KMS-11 (cell line): ENCODE data around the gene CXCL10.
A peak's percentile ranks its signal among the peaks of the same experiment; 100 is the strongest.

Source experiments
- H2AFZ ChIP-seq: fragments of 200-600 bp; sonication (generic); 2 replicates; pipeline ENCODE4 v1.6.1; 2016; ENCODE audit warnings: antibody characterized with exemption, mixed run types, low read depth
- H3K27ac ChIP-seq: fragments of 200-600 bp; sonication (generic); 2 replicates; pipeline ENCODE4 v1.6.1; 2016; ENCODE audit warnings: mild to moderate bottlenecking, mixed run types
- H3K27me3 ChIP-seq: fragments of 200-600 bp; sonication (generic); 2 replicates; pipeline ENCODE4 v1.6.1; 2017; ENCODE audit warnings: mild to moderate bottlenecking, low read depth, mixed run types, moderate library complexity; ENCODE audit not compliant: insufficient read depth
- H3K36me3 ChIP-seq: fragments of 200-600 bp; sonication (generic); 2 replicates; pipeline ENCODE4 v1.6.1; 2017; ENCODE audit warnings: mild to moderate bottlenecking, mixed run types; ENCODE audit not compliant: insufficient read depth
- H3K4me1 ChIP-seq: fragments of 200-600 bp; sonication (generic); 2 replicates; pipeline ENCODE4 v1.6.1; 2016; ENCODE audit warnings: mild to moderate bottlenecking, low read depth, mixed run types; ENCODE audit not compliant: poor library complexity, severe bottlenecking
- H3K4me2 ChIP-seq: fragments of 200-600 bp; sonication (generic); 2 replicates; pipeline ENCODE4 v1.7.0; 2016; ENCODE audit warnings: mild to moderate bottlenecking, mixed run types
- H3K4me3 ChIP-seq: fragments of 200-600 bp; sonication (generic); IDR thresholded peaks from 2 replicates; pipeline ENCODE4 v1.6.1; 2017; ENCODE audit warnings: low read depth, low read length, mixed read lengths; ENCODE audit not compliant: insufficient read depth
- H3K79me2 ChIP-seq: fragments of 200-600 bp; sonication (generic); 2 replicates; pipeline ENCODE4 v1.6.1; 2016; ENCODE audit warnings: low read depth, mixed run types; ENCODE audit not compliant: insufficient read depth
- H3K9ac ChIP-seq: fragments of 200-600 bp; sonication (generic); 2 replicates; pipeline ENCODE4 v1.6.1; 2016; ENCODE audit warnings: mild to moderate bottlenecking, mixed run types
- H4K20me1 ChIP-seq: fragments of 200-600 bp; sonication (generic); 2 replicates; pipeline ENCODE4 v1.6.1; 2016; ENCODE audit warnings: mild to moderate bottlenecking, mixed run types; ENCODE audit not compliant: insufficient read depth
- CTCF ChIP-seq: fragments of 200-600 bp; sonication (generic); conservative IDR thresholded peaks from 2 replicates; pipeline ENCODE4 v1.6.1; 2017; ENCODE audit warnings: low read depth, mild to moderate bottlenecking, antibody characterized with exemption, low read length, moderate library complexity, mixed read lengths

The CXCL10 gene

GRCh38 chr4:75995727-75996126 is 27.6 kb downstream of the CXCL10 start:
- Histone ChIP-seq H3K4me3 (no peak overlapping the region), H3K4me1 (no peaks in the 10 kb centered on the region), H3K36me3 (no peaks in the 10 kb centered on the region), H3K27me3 (no peaks in the 10 kb centered on the region), H3K9ac (no peak overlapping the region), H3K27ac (no peak overlapping the region), H4K20me1 (no peaks in the 10 kb centered on the region), H3K4me2 (no peak overlapping the region), H2AFZ (no peak overlapping the region), H3K79me2 (no peaks in the 10 kb centered on the region; the same call in 1 of the 2 replicates)
- peak; percentile 75 for TF ChIP-seq CTCF

- no peak overlapping the region for H2AFZ ChIP-seq
- H3K4me3 ChIP-seq = no peak overlapping the region
- H4K20me1 ChIP-seq = 0 out of 2 replicates have a peak, but pooled peaks cover 3% of the 10 kb centered on the region
- H3K27me3 ChIP-seq = no peaks in the 10 kb centered on the region
- peaks cover 22% of the 10 kb centered on the region for H3K4me1 ChIP-seq
- H3K79me2 ChIP-seq = peaks cover 32% of the 10 kb centered on the region
- no peak overlapping the region for H3K27ac ChIP-seq
- no peak overlapping the region for H3K9ac ChIP-seq
- H3K36me3 ChIP-seq = no peaks in the 10 kb centered on the region
- no peak for TF ChIP-seq CTCF
- H3K4me2 ChIP-seq = no peak overlapping the region
These were observed 30.8 kb downstream of the CXCL10 start for GRCh38 chr4:75992462-75992861.

GRCh38 chr4:75989846-75990528 is 33.3 kb downstream of the CXCL10 start:
- H3K36me3 ChIP-seq = no peaks in the 10 kb centered on the region
- no peak for TF ChIP-seq CTCF
- H3K27me3 ChIP-seq = no peaks in the 10 kb centered on the region
- peak overlapping the region; percentile 93 for H2AFZ ChIP-seq
- H4K20me1 ChIP-seq = peaks cover 10% of the 10 kb centered on the region; the same call in 1 of the 2 replicates
- peak overlapping the region; percentile 97 for H3K4me2 ChIP-seq
- peaks cover 22% of the 10 kb centered on the region for H3K4me1 ChIP-seq
- peak overlapping the region; percentile 49 for H3K27ac ChIP-seq
- peak overlapping the region; percentile 96 for H3K4me3 ChIP-seq
- H3K9ac ChIP-seq = peak overlapping the region; percentile 77
- peaks cover 57% of the 10 kb centered on the region for H3K79me2 ChIP-seq

- Histone ChIP-seq H3K9ac (no peak overlapping the region), H3K79me2 (peaks cover 59% of the 10 kb centered on the region), H3K4me3 (no peak overlapping the region), H4K20me1 (peaks cover 10% of the 10 kb centered on the region; the same call in 1 of the 2 replicates), H2AFZ (no peak overlapping the region), H3K4me1 (peaks cover 22% of the 10 kb centered on the region), H3K36me3 (peaks cover 8% of the 10 kb centered on the region; the same call in 1 of the 2 replicates), H3K27me3 (no peaks in the 10 kb centered on the region), H3K4me2 (no peak overlapping the region), H3K27ac (no peak overlapping the region)
- no peak for TF ChIP-seq CTCF
These were observed 38.2 kb downstream of the CXCL10 start for GRCh38 chr4:75985116-75985515.
